HUDEP-2 (cell line): ENCODE data around the gene WIPF3.

Experiments
- DNase-seq, 76 experiments: peaks; one replicate each; lab custom pipeline; 2025; ENCODE audit not compliant: unreplicated experiment in 76 of 76; lab: John Stamatoyannopoulos, UW

The WIPF3 gene

GRCh38 chr7:29806208-29806994 is at the start of gene WIPF3:
Gene WIPF3 (plus strand): TSS chr7:29806508. CDS start chr7:29834725, 28,217 bp downstream.
- DNase-seq: peak in 1 of 76 experiments; percentile 7

- no peak for DNase-seq
These were observed 43.0 kb upstream of the WIPF3 start for GRCh38 chr7:29763266-29763665.

GRCh38 chr7:29764227-29764626 is 42.1 kb upstream of the WIPF3 start:
- DNase-seq: peak in 5 of 76 experiments; percentile 3 to 18 (median 6)

GRCh38 chr7:29765490-29765889 is 40.8 kb upstream of the WIPF3 start:
- no peak for DNase-seq

GRCh38 chr7:29770371-29770770 is 35.9 kb upstream of the WIPF3 start:
- DNase-seq: no peak

GRCh38 chr7:29771081-29771816 is 35.1 kb upstream of the WIPF3 start:
- DNase-seq: no peak

- no peak for DNase-seq
These were observed 27.3 kb upstream of the WIPF3 start for GRCh38 chr7:29779017-29779416.

- DNase-seq: no peak
These were observed 26.0 kb upstream of the WIPF3 start for GRCh38 chr7:29780346-29780745.

- DNase-seq: no peak
These were observed 22.6 kb upstream of the WIPF3 start for GRCh38 chr7:29783671-29784070.

- peak in 25 of 76 experiments; percentile 3 to 70 (median 27) for DNase-seq
These were observed 12.8 kb upstream of the WIPF3 start for GRCh38 chr7:29793507-29793906.

- no peak for DNase-seq
These were observed 11.2 kb upstream of the WIPF3 start for GRCh38 chr7:29794959-29795629.

GRCh38 chr7:29795696-29796580 is 10.4 kb upstream of the WIPF3 start:
- no peak for DNase-seq

GRCh38 chr7:29797112-29797944 is 9.0 kb upstream of the WIPF3 start:
- no peak for DNase-seq

GRCh38 chr7:29798422-29798821 is 7.9 kb upstream of the WIPF3 start:
- no peak for DNase-seq

- DNase-seq: no peak
These were observed 4.4 kb upstream of the WIPF3 start for GRCh38 chr7:29801929-29802328.

- DNase-seq: no peak
These were observed 1.3 kb upstream of the WIPF3 start for GRCh38 chr7:29805031-29805430.

- no peak for DNase-seq
These were observed 461 bp upstream of the WIPF3 start for GRCh38 chr7:29805886-29806207.

GRCh38 chr7:29806995-29807841 is 910 bp downstream of the WIPF3 start:
- peak in 1 of 76 experiments; percentile 9 for DNase-seq
